Activated CD8-positive, alpha-beta memory T cell treated with anti-CD3 and anti-CD28 coated beads, Interleukin-2, amount 10 ng/mL, durations not matched to agents 7 days and 5 days (primary cell): ENCODE results near the gene SPATA13. TPM values are rescaled to one million over a fixed set of nuclear protein-coding genes. Genes with fewer than 3 reads are reported as not detected.
"Not testable (repeated sequence)": the region's sequence is repeated elsewhere in the genome, so short reads cannot be mapped to it uniquely, and the experiment has no call there.

Experiments used
- ATAC-seq: fragments of 150-1000 bp; cut with Tn5 transposase; one replicate; pipeline ENCODE4 v1.10.0; 2021; ENCODE audit warnings: moderate library complexity
- CTCF ChIA-PET: fragments of 350-600 bp; sonication (Branson Sonifier 250); formaldehyde crosslinking; loops from one replicate; lab custom pipeline; 2021; ENCODE audit warnings: antibody characterized with exemption; lab: Charles Lee
- DNase-seq: peaks from one replicate; pipeline ENCODE4 v3.0.0-alpha.2; 2020
- H3K27ac Mint-ChIP-seq: one replicate; pipeline ENCODE4 v1.8.0; 2021; ENCODE audit warnings: mild to moderate bottlenecking, mixed read lengths
- H3K27me3 Mint-ChIP-seq: one replicate; pipeline ENCODE4 v1.8.0; 2021; ENCODE audit warnings: mixed read lengths
- H3K36me3 Mint-ChIP-seq: one replicate; pipeline ENCODE4 v1.8.0; 2021; ENCODE audit warnings: mild to moderate bottlenecking, mixed read lengths
- H3K4me1 Mint-ChIP-seq: one replicate; pipeline ENCODE4 v1.8.0; 2021; ENCODE audit warnings: mixed read lengths
- H3K4me3 Mint-ChIP-seq: one replicate; pipeline ENCODE4 v1.8.0; 2021; ENCODE audit warnings: mild to moderate bottlenecking, moderate library complexity, mixed read lengths
- H3K9me3 Mint-ChIP-seq: one replicate; pipeline ENCODE4 v1.8.0; 2022; ENCODE audit warnings: low read depth, mixed read lengths
- total RNA-seq, 2 experiments: library from RNA; stranded (reverse); gene quantifications; one replicate each; pipeline ENCODE4 v1.2.3, GENCODE V29; 2021

Gene SPATA13
- total RNA-seq, 2 experiments from 2014 or later = 51.0 to 57.8 TPM

- H3K9me3 Mint-ChIP-seq = no peaks in the 10 kb centered on the region
- no peak overlapping the region for H3K4me3 Mint-ChIP-seq
- ATAC-seq (no peak), DNase-seq (no peak)
- H3K4me1 Mint-ChIP-seq = peaks cover 41% of the 10 kb centered on the region
- H3K27me3 Mint-ChIP-seq = no peaks in the 10 kb centered on the region
- no peak overlapping the region for H3K27ac Mint-ChIP-seq
- H3K36me3 Mint-ChIP-seq = peaks cover 2% of the 10 kb centered on the region
- CTCF ChIA-PET = interaction anchor here (1.3 to 5.8 kb wide), 6 partner anchors 10 to 195 kb away, joined by 3 to 53 read pairs (median 5); partner anchors contain the start of gene SPATA13
These were observed 55.2 kb downstream of the SPATA13 start for GRCh38 chr13:24215732-24216131.

GRCh38 chr13:24216176-24216575 lies 55.7 kb downstream of the SPATA13 start:
- no peak for ATAC-seq
- Mint-ChIP-seq H3K9me3 (no peaks in the 10 kb centered on the region), H3K4me3 (no peak overlapping the region), H3K4me1 (peaks cover 41% of the 10 kb centered on the region), H3K27ac (peak overlapping the region; percentile 17), H3K27me3 (no peaks in the 10 kb centered on the region), H3K36me3 (peaks cover 2% of the 10 kb centered on the region)
- CTCF ChIA-PET = interaction anchor here (1.3 to 5.8 kb wide), 5 partner anchors 12 to 196 kb away, joined by 4 to 53 read pairs (median 5); partner anchors contain the start of gene SPATA13
- no peak for DNase-seq

GRCh38 chr13:24216779-24217178 lies 56.3 kb downstream of the SPATA13 start:
- not testable (repeated sequence) for DNase-seq, H3K27me3 Mint-ChIP-seq, H3K36me3 Mint-ChIP-seq, H3K4me3 Mint-ChIP-seq, ATAC-seq, H3K9me3 Mint-ChIP-seq
- Mint-ChIP-seq H3K4me1 (peaks cover 44% of the 10 kb centered on the region), H3K27ac (peak overlapping the region; percentile 62)
- CTCF ChIA-PET = interaction anchor here (2.7 to 5.8 kb wide), 4 partner anchors 11 to 294 kb away, joined by 10 to 53 read pairs (median 18); no protein-coding TSS in a partner anchor

GRCh38 chr13:24217601-24218281 lies 57.2 kb downstream of the SPATA13 start:
- Mint-ChIP-seq H3K9me3 (no peaks in the 10 kb centered on the region), H3K27me3 (no peaks in the 10 kb centered on the region), H3K27ac (peak overlapping the region; percentile 62), H3K4me1 (peaks cover 43% of the 10 kb centered on the region), H3K36me3 (peaks cover 2% of the 10 kb centered on the region), H3K4me3 (no peak overlapping the region)
- CTCF ChIA-PET = interaction anchor here (1.1 to 5.8 kb wide), 11 partner anchors 9 to 295 kb away, joined by 3 to 53 read pairs (median 10); no protein-coding TSS in a partner anchor
- DNase-seq (peak; percentile 59), ATAC-seq (peak; percentile 65)

GRCh38 chr13:24218338-24218737 lies 57.8 kb downstream of the SPATA13 start:
- no peak overlapping the region for H3K4me3 Mint-ChIP-seq
- H3K9me3 Mint-ChIP-seq = no peaks in the 10 kb centered on the region
- H3K36me3 Mint-ChIP-seq = peaks cover 2% of the 10 kb centered on the region
- H3K27ac Mint-ChIP-seq = no peak overlapping the region
- peaks cover 41% of the 10 kb centered on the region for H3K4me1 Mint-ChIP-seq
- ATAC-seq = no peak
- CTCF ChIA-PET = interaction anchor here (0.7 to 5.8 kb wide), 18 partner anchors 9 to 296 kb away, joined by 3 to 53 read pairs (median 6); no protein-coding TSS in a partner anchor
- H3K27me3 Mint-ChIP-seq = no peaks in the 10 kb centered on the region
- DNase-seq = no peak

- H3K4me1 Mint-ChIP-seq = peaks cover 46% of the 10 kb centered on the region
- H3K27ac Mint-ChIP-seq = no peak overlapping the region
- DNase-seq (no peak), ATAC-seq (no peak)
- H3K27me3 Mint-ChIP-seq = no peaks in the 10 kb centered on the region
- H3K4me3 Mint-ChIP-seq = no peak overlapping the region
- peaks cover 2% of the 10 kb centered on the region for H3K36me3 Mint-ChIP-seq
- no peaks in the 10 kb centered on the region for H3K9me3 Mint-ChIP-seq
- CTCF ChIA-PET = interaction anchor here (0.7 to 5.8 kb wide), 23 partner anchors 9 to 299 kb away, joined by 3 to 53 read pairs (median 4); no protein-coding TSS in a partner anchor
These were observed 58.5 kb downstream of the SPATA13 start for GRCh38 chr13:24218977-24219376.

GRCh38 chr13:24220086-24220703 lies 59.7 kb downstream of the SPATA13 start:
- CTCF ChIA-PET = interaction anchor here (0.7 to 5.8 kb wide), 12 partner anchors 9 to 297 kb away, joined by 3 to 53 read pairs (median 4); no protein-coding TSS in a partner anchor
- no peak overlapping the region for H3K4me3 Mint-ChIP-seq
- DNase-seq (peak; percentile 75), ATAC-seq (peak; percentile 77)
- no peak overlapping the region for H3K27ac Mint-ChIP-seq
- no peaks in the 10 kb centered on the region for H3K9me3 Mint-ChIP-seq
- H3K36me3 Mint-ChIP-seq = peaks cover 2% of the 10 kb centered on the region
- H3K27me3 Mint-ChIP-seq = no peaks in the 10 kb centered on the region
- H3K4me1 Mint-ChIP-seq = peaks cover 54% of the 10 kb centered on the region

GRCh38 chr13:24221007-24221406 lies 60.5 kb downstream of the SPATA13 start:
- CTCF ChIA-PET = interaction anchor here (3.1 kb wide), 1 partner anchor 123 kb away, joined by 11 read pairs; no protein-coding TSS in a partner anchor
- no peaks in the 10 kb centered on the region for H3K27me3 Mint-ChIP-seq
- no peak overlapping the region for H3K27ac Mint-ChIP-seq
- peaks cover 2% of the 10 kb centered on the region for H3K36me3 Mint-ChIP-seq
- H3K4me1 Mint-ChIP-seq = peaks cover 60% of the 10 kb centered on the region
- DNase-seq = no peak
- H3K4me3 Mint-ChIP-seq = no peak overlapping the region
- ATAC-seq = no peak
- no peaks in the 10 kb centered on the region for H3K9me3 Mint-ChIP-seq

- H3K27ac Mint-ChIP-seq = no peak overlapping the region
- no peaks in the 10 kb centered on the region for H3K36me3 Mint-ChIP-seq
- no peak overlapping the region for H3K4me3 Mint-ChIP-seq
- H3K9me3 Mint-ChIP-seq = no peaks in the 10 kb centered on the region
- no peaks in the 10 kb centered on the region for H3K27me3 Mint-ChIP-seq
- DNase-seq (no peak), ATAC-seq (no peak)
- H3K4me1 Mint-ChIP-seq = peaks cover 47% of the 10 kb centered on the region
- CTCF ChIA-PET = interaction anchor here (0.7 to 1.1 kb wide), 2 partner anchors 95 to 202 kb away, joined by 3 to 5 read pairs; no protein-coding TSS in a partner anchor
These were observed 62.2 kb downstream of the SPATA13 start for GRCh38 chr13:24222756-24223155.

GRCh38 chr13:24223341-24224231 lies 63.1 kb downstream of the SPATA13 start:
- Mint-ChIP-seq H3K4me3 (peak overlapping the region; percentile 67), H3K4me1 (peaks cover 40% of the 10 kb centered on the region), H3K9me3 (no peaks in the 10 kb centered on the region), H3K27ac (peak overlapping the region; percentile 85), H3K36me3 (no peaks in the 10 kb centered on the region), H3K27me3 (no peaks in the 10 kb centered on the region)
- ATAC-seq (peak; percentile 59), DNase-seq (peak; percentile 51)
- CTCF ChIA-PET = interaction anchor here (0.7 to 3.8 kb wide), 4 partner anchors 19 to 262 kb away, joined by 3 to 28 read pairs (median 4); no protein-coding TSS in a partner anchor

- Mint-ChIP-seq H3K4me3 (peak overlapping the region; percentile 67), H3K4me1 (peaks cover 44% of the 10 kb centered on the region), H3K9me3 (no peaks in the 10 kb centered on the region), H3K27ac (peak overlapping the region; percentile 85), H3K36me3 (no peaks in the 10 kb centered on the region), H3K27me3 (no peaks in the 10 kb centered on the region)
- peak; percentile 35 for ATAC-seq
- CTCF ChIA-PET = interaction anchor here (0.7 to 3.8 kb wide), 10 partner anchors 11 to 263 kb away, joined by 3 to 28 read pairs (median 4); no protein-coding TSS in a partner anchor
- DNase-seq = no peak
These were observed 63.7 kb downstream of the SPATA13 start for GRCh38 chr13:24224232-24224680.

- peak overlapping the region; percentile 85 for H3K27ac Mint-ChIP-seq
- H3K27me3 Mint-ChIP-seq = no peaks in the 10 kb centered on the region
- peak overlapping the region; percentile 67 for H3K4me3 Mint-ChIP-seq
- peaks cover 48% of the 10 kb centered on the region for H3K4me1 Mint-ChIP-seq
- no peak for DNase-seq
- ATAC-seq = no peak
- H3K9me3 Mint-ChIP-seq = no peaks in the 10 kb centered on the region
- no peaks in the 10 kb centered on the region for H3K36me3 Mint-ChIP-seq
- CTCF ChIA-PET = interaction anchor here (0.7 to 3.8 kb wide), 15 partner anchors 10 to 303 kb away, joined by 3 to 28 read pairs (median 3); no protein-coding TSS in a partner anchor
These were observed 64.5 kb downstream of the SPATA13 start for GRCh38 chr13:24225062-24225461.
